ENCODE results near the gene SMAD7. TPM values are rescaled to one million over a fixed set of nuclear protein-coding genes. Genes with fewer than 3 reads are reported as not detected.
A peak's percentile ranks its signal among the peaks of the same experiment; 100 is the strongest.

Gene SMAD7
- total RNA-seq, 2 experiments from 2014 or later, result 2.9 to 15.1 TPM

DNA sequence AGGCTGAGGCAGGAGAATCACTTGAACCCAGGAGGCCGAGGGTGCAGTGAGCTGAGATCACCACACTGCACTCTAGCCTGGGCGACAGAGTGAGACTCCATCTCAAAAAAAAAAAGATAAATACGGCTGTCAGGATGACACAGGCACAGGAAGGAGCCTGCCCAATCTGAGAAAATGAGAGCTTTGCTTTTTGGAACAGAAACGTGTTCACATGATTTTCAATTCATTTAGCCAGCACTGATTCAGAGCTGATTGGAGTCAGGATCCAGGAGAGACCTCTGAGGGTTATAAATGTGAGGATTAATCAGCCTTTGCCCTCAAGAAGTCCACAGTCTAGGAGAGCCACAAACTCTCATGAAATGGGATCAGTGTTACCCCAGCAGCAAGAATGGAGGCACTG lies 6.9 kb upstream of the SMAD7 start:
- DNase-seq (ENCODE audit: low spot score), result no peak
- H3K4me1 ChIP-seq (ENCODE audit: insufficient read depth, low read length, poor library complexity, severe bottlenecking), result peaks cover 29% of the 10 kb centered on the region
- H3K9me3 ChIP-seq (ENCODE audit: low read length), result no peaks in the 10 kb centered on the region
- no peak overlapping the region for H2AFZ ChIP-seq (ENCODE audit: low read length)
- H3K4me3 ChIP-seq (ENCODE audit: low read depth, low read length, poor library complexity, severe bottlenecking), result no peak overlapping the region
- no peaks in the 10 kb centered on the region for H3K9me2 ChIP-seq (ENCODE audit: insufficient read depth, low read length)
- H4K20me1 ChIP-seq (ENCODE audit: insufficient read depth, low read length), result no peaks in the 10 kb centered on the region
- TF ChIP-seq EZH2phosphoT487 (IDR thresholded peaks at IDR 0.05; ENCODE audit: borderline replicate concordance, low read depth, low read length), result no peak
- TF ChIP-seq, protein P1, sequence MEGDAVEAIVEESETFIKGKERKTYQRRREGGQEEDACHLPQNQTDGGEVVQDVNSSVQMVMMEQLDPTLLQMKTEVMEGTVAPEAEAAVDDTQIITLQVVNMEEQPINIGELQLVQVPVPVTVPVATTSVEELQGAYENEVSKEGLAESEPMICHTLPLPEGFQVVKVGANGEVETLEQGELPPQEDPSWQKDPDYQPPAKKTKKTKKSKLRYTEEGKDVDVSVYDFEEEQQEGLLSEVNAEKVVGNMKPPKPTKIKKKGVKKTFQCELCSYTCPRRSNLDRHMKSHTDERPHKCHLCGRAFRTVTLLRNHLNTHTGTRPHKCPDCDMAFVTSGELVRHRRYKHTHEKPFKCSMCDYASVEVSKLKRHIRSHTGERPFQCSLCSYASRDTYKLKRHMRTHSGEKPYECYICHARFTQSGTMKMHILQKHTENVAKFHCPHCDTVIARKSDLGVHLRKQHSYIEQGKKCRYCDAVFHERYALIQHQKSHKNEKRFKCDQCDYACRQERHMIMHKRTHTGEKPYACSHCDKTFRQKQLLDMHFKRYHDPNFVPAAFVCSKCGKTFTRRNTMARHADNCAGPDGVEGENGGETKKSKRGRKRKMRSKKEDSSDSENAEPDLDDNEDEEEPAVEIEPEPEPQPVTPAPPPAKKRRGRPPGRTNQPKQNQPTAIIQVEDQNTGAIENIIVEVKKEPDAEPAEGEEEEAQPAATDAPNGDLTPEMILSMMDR (conservative IDR thresholded peaks at IDR 0.05; ENCODE audit: low read length), result no peak
- ChIA-PET CTCF (ENCODE audit: unreplicated experiment) (no interaction called here), POLR2A (interaction anchor here (0.9 kb wide), 1 partner anchor 1269 kb away, joined by 4 read pairs; no protein-coding TSS in a partner anchor)
- intact Hi-C loops (cut with micrococcal nuclease; ENCODE audit: unreplicated experiment), result no loop called here
- no peak overlapping the region for H3K4me2 ChIP-seq (ENCODE audit: low read length)
- no peaks in the 10 kb centered on the region for H3K79me2 ChIP-seq (ENCODE audit: insufficient read depth, low read depth, low read length)
- no peak overlapping the region for H3K27ac ChIP-seq (ENCODE audit: low read depth, low read length, poor library complexity, severe bottlenecking)
- no peaks in the 10 kb centered on the region for H3K36me3 ChIP-seq (ENCODE audit: insufficient read depth, low read length)
- BruUV-seq (replicated peaks), result no TSS peak

DNA sequence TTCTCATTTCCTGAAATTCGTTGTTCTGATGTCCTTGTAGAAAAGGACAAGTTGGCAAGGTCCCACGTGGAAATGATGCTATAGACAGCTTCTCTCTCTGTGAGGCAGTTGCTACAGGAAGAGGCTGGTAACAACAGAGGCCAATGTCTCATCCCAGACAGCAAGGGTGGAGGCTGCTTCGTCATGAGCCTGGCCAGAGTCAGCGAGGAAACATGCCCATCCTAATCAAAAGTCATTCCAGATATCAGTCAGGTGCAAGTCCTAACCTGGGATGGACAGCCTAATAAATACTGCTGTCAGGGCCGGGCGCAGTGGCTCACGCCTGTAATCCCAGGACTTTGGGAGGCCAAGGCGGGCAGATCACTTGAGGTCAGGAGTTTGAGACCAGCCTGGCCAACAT lies 6.4 kb upstream of the SMAD7 start:
- TF ChIP-seq, protein P1 (conservative IDR thresholded peaks at IDR 0.05; ENCODE audit: low read length), result no peak
- no peak for TF ChIP-seq EZH2phosphoT487 (IDR thresholded peaks at IDR 0.05; ENCODE audit: borderline replicate concordance, low read depth, low read length)
- ChIA-PET CTCF (ENCODE audit: unreplicated experiment) (no interaction called here), POLR2A (interaction anchor here (0.6 to 0.9 kb wide), 3 partner anchors 11 to 1270 kb away, joined by 3 to 4 read pairs (median 4); no protein-coding TSS in a partner anchor)
- H3K36me3 ChIP-seq (ENCODE audit: insufficient read depth, low read length), result no peaks in the 10 kb centered on the region
- no peak overlapping the region for H2AFZ ChIP-seq (ENCODE audit: low read length)
- H3K79me2 ChIP-seq (ENCODE audit: insufficient read depth, low read depth, low read length), result no peaks in the 10 kb centered on the region
- BruUV-seq (replicated peaks), result no TSS peak
- no peaks in the 10 kb centered on the region for H3K9me2 ChIP-seq (ENCODE audit: insufficient read depth, low read length)
- H4K20me1 ChIP-seq (ENCODE audit: insufficient read depth, low read length), result no peaks in the 10 kb centered on the region
- no peak overlapping the region for H3K4me2 ChIP-seq (ENCODE audit: low read length)
- no peak for DNase-seq (ENCODE audit: low spot score)
- intact Hi-C loops (cut with micrococcal nuclease; ENCODE audit: unreplicated experiment), result no loop called here
- H3K9me3 ChIP-seq (ENCODE audit: low read length), result no peaks in the 10 kb centered on the region
- peaks cover 33% of the 10 kb centered on the region for H3K4me1 ChIP-seq (ENCODE audit: insufficient read depth, low read length, poor library complexity, severe bottlenecking)
- no peak overlapping the region for H3K27ac ChIP-seq (ENCODE audit: low read depth, low read length, poor library complexity, severe bottlenecking)
- H3K4me3 ChIP-seq (ENCODE audit: low read depth, low read length, poor library complexity, severe bottlenecking), result no peak overlapping the region

DNA sequence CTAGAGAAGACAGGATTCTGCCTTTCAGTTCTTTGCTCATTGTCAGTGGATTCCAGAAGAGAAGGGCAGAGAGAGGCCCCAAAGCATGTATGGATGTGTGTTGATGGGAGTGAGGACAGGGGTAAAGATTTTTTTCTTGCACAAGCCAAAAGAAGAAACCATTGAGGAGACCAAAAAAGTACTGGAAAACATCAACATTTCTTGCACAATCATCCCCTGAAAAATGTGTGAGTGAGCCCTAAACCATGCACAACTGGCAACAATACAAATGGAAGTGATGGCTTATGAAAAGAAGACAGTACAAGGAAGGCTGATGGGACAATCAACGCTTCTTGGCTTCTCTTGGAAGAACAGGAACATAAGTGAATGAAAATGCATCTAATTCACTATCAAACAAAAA lies 5.6 kb upstream of the SMAD7 start:
- H2AFZ ChIP-seq (ENCODE audit: low read length), result no peak overlapping the region; the same call in 1 of the 2 replicates

More for the DNA sequence above, 5.6 kb upstream of the SMAD7 start:
- Histone ChIP-seq H3K9me2 (ENCODE audit: insufficient read depth, low read length) (no peaks in the 10 kb centered on the region), H3K4me3 (ENCODE audit: low read depth, low read length, poor library complexity, severe bottlenecking) (no peak overlapping the region), H4K20me1 (ENCODE audit: insufficient read depth, low read length) (no peaks in the 10 kb centered on the region), H3K27ac (ENCODE audit: low read depth, low read length, poor library complexity, severe bottlenecking) (no peak overlapping the region), H3K36me3 (ENCODE audit: insufficient read depth, low read length) (no peaks in the 10 kb centered on the region), H3K9me3 (ENCODE audit: low read length) (no peaks in the 10 kb centered on the region), H3K79me2 (ENCODE audit: insufficient read depth, low read depth, low read length) (no peaks in the 10 kb centered on the region), H3K4me1 (ENCODE audit: insufficient read depth, low read length, poor library complexity, severe bottlenecking) (peaks cover 33% of the 10 kb centered on the region), H3K4me2 (ENCODE audit: low read length) (peak overlapping the region; percentile 34)
- ChIA-PET POLR2A (interaction anchor here (0.6 to 1.0 kb wide), 3 partner anchors 12 to 93 kb away, joined by 3 to 4 read pairs (median 4); no protein-coding TSS in a partner anchor), CTCF (ENCODE audit: unreplicated experiment) (no interaction called here)
- BruUV-seq (replicated peaks), result no TSS peak
- no peak for TF ChIP-seq EZH2phosphoT487 (IDR thresholded peaks at IDR 0.05; ENCODE audit: borderline replicate concordance, low read depth, low read length)
- TF ChIP-seq, protein P1 (conservative IDR thresholded peaks at IDR 0.05; ENCODE audit: low read length), result no peak
- intact Hi-C loops (cut with micrococcal nuclease; ENCODE audit: unreplicated experiment), result no loop called here
- DNase-seq (ENCODE audit: low spot score), result no peak

Data from OCI-LY7 (cell line).